Lower leg skin (tissue), 4 donors: ENCODE results near the gene PCDHGA9. TPM values are rescaled to one million over a fixed set of nuclear protein-coding genes. Genes with fewer than 3 reads are reported as not detected.
"Not testable (repeated sequence)": the region's sequence is repeated elsewhere in the genome, so short reads cannot be mapped to it uniquely, and the experiment has no call there.

Experiments used
- DNase-seq, 2 donors: peaks; one replicate each; pipeline ENCODE4 v3.0.0-alpha.2; 2019; ENCODE audit warnings: low spot score in 2 of 2
- H3K4me3 ChIP-seq: fragments of 200-600 bp; sonication (generic); 2 replicates; pipeline ENCODE4 v1.5.1; 2017; ENCODE audit warnings: mild to moderate bottlenecking, low read depth; ENCODE audit not compliant: poor library complexity, severe bottlenecking
- CTCF ChIP-seq, 3 donors: fragments of 450-650 bp; IDR thresholded peaks; one replicate each; pipeline ENCODE4 v1.5.1; 2016; ENCODE audit warnings: antibody characterized with exemption in 3 of 3, mild to moderate bottlenecking in 3 of 3, moderate library complexity in 2 of 3
- POLR2A ChIP-seq, 2 donors: fragments of 450-650 bp; IDR thresholded peaks; one replicate each; pipeline ENCODE4 v1.6.1; 2016 to 2017; ENCODE audit warnings: antibody characterized with exemption in 2 of 2, mild to moderate bottlenecking in 1 of 2, moderate library complexity in 1 of 2
- WGBS, 2 donors: methylation state at CpG; one replicate each; pipeline ENCODE4 v1.1.5; 2018; 5-methylcytosine and 5-hydroxymethylcytosine counted together
- intact Hi-C: fragments of 100-400 bp; cut with DNase I; formaldehyde crosslinking; loops from one replicate; pipeline ENCODE4 v1.15.0; 2023; ENCODE audit warnings: low total_unique reads
- total RNA-seq, 4 donors: library from RNA; depleted of rRNA; stranded (reverse); fragments of >200 nt; gene quantifications; one replicate each; pipeline ENCODE4 v1.1.0, GENCODE V29; 2016

PCDHGA9 gene
- total RNA-seq, 4 donors from 2014 or later, result 5.6 to 8.2 (median 6.3) TPM

DNA sequence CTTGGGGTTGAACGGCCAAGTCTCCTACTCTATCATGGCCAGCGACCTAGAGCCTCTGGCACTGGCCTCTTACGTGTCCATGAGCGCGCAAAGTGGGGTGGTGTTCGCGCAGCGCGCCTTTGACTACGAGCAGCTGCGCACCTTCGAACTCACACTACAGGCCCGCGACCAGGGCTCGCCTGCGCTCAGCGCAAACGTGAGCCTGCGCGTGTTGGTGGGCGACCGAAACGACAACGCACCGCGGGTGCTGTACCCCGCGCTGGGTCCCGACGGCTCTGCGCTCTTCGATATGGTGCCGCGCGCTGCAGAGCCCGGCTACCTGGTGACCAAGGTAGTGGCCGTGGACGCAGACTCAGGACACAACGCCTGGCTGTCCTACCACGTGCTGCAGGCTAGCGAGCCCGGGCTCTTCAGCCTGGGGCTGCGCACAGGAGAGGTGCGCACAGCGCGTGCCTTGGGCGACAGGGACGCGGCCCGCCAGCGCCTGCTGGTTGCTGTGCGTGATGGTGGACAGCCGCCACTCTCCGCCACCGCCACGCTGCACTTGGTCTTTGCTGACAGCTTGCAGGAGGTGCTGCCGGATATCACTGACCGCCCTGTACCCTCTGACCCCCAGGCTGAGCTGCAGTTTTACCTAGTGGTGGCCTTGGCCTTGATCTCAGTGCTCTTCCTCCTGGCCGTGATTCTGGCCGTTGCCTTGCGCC, 2.9 kb upstream of the PCDHGA9 start:
- WGBS, 2 donors, result 31 to 33% methylated on average over 23 to 41 of the region's 61 CpGs
- H3K4me3 ChIP-seq, result no peak overlapping the region
- TF ChIP-seq POLR2A (IDR thresholded peaks at IDR 0.05) (no peak), CTCF (IDR thresholded peaks at IDR 0.05) (no peak)
- intact Hi-C loops, result no loop called here
- DNase-seq, result no peak

- DNase-seq, result no peak
- TF ChIP-seq CTCF (IDR thresholded peaks at IDR 0.05), result no peak
- no peak for TF ChIP-seq POLR2A (IDR thresholded peaks at IDR 0.05)
- H3K4me3 ChIP-seq, result no peak overlapping the region
- intact Hi-C loops, result no loop called here
- WGBS, 2 donors, result 32 to 35% methylated on average over 22 of the region's 22 CpGs
These were observed 809 bp downstream of the PCDHGA9 start for GRCh38 chr5:141403387-141403786.

DNA sequence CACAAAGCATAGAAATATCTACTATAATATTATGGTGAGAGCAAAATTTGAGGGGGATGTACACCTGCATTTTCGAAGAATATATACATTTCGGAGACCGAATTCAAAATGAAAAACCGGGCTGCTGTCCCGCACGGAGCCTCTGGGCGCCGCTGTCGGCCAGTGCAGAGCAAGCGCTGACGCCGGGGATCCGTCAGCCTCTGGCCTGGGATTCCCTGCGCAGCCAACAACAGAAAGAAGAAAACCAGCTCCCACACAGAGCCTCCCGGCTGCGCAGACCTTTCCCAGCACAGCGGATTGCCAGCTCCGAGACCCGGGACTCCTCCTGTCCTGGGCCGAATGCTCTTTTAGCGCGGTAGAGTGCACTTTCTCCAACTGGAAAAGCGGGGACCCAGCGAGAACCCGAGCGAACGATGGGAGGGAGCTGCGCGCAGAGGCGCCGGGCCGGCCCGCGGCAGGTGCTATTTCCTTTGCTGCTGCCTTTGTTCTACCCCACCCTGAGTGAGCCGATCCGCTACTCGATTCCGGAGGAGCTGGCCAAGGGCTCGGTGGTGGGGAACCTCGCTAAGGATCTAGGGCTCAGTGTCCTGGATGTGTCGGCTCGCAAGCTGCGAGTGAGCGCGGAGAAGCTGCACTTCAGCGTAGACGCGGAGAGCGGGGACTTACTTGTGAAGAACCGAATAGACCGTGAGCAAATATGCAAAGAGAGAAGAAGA, 5.4 kb downstream of the PCDHGA9 start, which contains the start of gene PCDHGB6:
PCDHGB6 (plus strand) TSS at position 232 of the 716 bp plus-strand sequence; CDS start at position 414, 182 bp downstream.
- WGBS, 2 donors, result 13 to 18% methylated on average over 35 to 39 of the region's 51 CpGs
- DNase-seq, intact Hi-C loops, H3K4me3 ChIP-seq: not testable (repeated sequence)

GRCh38 chr5:141409598-141410306, 7.2 kb downstream of the PCDHGA9 start:
- WGBS, 2 donors, result 24 to 28% methylated on average over 28 to 38 of the region's 64 CpGs
- no peak overlapping the region for H3K4me3 ChIP-seq

DNA sequence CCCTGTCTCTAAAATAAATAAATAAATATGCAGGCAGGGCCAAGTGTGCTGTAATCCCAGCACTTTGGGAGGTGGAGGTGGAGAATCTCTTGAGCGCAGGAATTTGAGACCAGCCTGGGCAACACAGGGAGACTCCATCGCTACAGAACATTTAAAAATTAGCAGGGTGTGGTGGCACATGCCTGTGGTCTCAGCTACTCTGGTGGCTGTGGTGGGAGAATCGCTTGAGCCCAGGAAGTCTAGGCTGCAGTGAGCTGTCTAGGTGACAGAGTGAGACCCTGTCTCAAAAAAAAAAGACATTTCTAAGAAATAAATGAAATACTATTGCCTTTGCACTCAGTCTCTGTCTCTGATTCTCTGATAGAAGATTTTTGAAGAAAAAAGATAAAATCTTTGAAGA, 9.0 kb downstream of the PCDHGA9 start:
- 67 to 69% methylated on average over 3 of the region's 3 CpGs for WGBS, 2 donors
- TF ChIP-seq POLR2A (IDR thresholded peaks at IDR 0.05), result no peak
- TF ChIP-seq CTCF (IDR thresholded peaks at IDR 0.05), result no peak
- DNase-seq, result no peak
- intact Hi-C loops, result loop anchor here (10.0 kb wide), 1 partner anchor 143 kb away; no protein-coding TSS in a partner anchor
- no peak overlapping the region for H3K4me3 ChIP-seq

More at GRCh38 chr5:141409598-141410306, 7.2 kb downstream of the PCDHGA9 start:
- no peak for DNase-seq
- intact Hi-C loops, result loop anchor here (10.0 kb wide), 1 partner anchor 145 kb away; no protein-coding TSS in a partner anchor
- TF ChIP-seq CTCF (IDR thresholded peaks at IDR 0.05) (no peak), POLR2A (IDR thresholded peaks at IDR 0.05) (no peak)
